Measurements from ENCODE around the gene ZHX3.
"Not testable (repeated sequence)": the region's sequence is repeated elsewhere in the genome, so short reads cannot be mapped to it uniquely, and the experiment has no call there.

ZHX3 gene

DNA sequence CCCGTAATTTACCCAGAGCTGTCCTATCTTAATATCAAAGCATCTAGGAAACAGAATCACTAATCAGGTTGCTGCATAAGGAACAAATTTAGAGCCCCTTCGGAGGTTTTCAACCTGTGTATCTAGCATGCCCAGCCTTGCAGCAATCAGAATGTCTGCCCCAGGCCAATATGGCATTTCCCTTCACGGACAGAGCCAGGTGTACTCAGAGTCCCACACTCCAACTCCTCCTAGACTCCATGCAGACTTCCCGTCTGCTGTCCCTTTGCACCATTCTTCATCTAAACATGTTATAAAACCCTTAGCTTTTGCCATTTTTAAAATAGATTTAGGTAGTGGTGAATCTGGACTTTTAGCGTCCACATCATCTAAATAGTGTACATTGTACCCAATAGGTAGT is 61.0 kb downstream of the ZHX3 start:
- DNase-seq: no peak

DNA sequence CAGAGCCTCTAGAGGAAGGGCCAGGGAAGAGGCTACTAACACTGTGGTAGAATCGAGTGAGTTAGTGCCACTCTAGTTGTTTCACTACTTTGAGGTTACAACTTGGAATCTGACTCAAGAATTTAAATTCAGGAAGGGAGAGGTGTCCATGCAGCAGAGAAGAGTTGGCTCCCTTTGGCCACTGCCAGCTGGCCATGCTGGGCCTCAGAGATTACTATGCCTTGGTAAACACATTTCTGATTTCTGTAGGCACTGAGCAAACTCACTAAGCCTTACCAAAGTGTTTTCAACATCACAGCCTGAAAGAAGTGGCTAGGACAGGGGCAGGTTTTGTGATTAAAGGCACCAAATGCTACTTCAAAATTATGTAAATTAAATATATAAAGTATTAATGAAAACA is 61.9 kb downstream of the ZHX3 start:
- no peak for DNase-seq

DNA sequence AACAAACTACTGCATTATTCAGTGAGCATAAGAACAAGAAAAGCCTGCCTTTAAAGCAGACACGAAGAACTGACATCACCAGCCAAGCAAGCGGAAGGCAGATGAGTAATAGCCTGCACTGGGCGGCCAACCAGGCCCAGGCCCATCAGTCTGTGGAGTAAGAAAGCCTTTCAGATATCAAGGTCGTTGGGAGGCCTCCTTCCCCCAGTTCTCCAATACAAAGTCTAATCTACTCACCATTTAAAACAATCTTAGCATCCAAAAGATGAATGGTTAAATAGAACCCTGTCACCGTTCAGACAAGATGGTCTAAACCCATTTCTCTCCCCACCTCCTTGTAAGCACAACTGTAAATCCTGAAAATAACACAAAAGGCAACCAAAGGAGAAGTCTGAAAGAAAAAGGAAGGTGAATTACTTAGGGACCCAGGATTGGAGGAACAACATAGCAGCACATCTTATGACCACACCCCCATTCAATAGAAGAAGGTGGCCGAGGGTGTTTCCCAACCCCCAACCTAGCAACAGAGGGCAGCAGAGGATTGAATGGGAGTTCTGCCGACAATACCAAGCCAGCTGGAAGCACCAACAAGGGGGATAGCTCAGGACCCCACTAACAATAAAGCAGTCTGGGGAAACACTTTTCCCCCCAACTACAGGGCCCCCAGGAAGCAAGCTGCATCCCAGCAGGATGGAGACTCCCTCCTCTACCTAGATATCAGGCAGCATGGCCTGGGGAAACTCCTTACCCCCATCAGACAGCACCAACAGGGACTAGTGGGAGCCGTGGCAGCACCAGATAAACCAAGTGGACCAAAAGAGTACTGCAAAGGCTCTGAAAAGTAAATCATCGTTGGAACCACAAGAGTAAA is 67.9 kb downstream of the ZHX3 start:
- peak; percentile 72 for DNase-seq

- DNase-seq: peak; percentile 45
Measured at GRCh38 chr20:41248368-41249024, 69.0 kb downstream of the ZHX3 start.

DNA sequence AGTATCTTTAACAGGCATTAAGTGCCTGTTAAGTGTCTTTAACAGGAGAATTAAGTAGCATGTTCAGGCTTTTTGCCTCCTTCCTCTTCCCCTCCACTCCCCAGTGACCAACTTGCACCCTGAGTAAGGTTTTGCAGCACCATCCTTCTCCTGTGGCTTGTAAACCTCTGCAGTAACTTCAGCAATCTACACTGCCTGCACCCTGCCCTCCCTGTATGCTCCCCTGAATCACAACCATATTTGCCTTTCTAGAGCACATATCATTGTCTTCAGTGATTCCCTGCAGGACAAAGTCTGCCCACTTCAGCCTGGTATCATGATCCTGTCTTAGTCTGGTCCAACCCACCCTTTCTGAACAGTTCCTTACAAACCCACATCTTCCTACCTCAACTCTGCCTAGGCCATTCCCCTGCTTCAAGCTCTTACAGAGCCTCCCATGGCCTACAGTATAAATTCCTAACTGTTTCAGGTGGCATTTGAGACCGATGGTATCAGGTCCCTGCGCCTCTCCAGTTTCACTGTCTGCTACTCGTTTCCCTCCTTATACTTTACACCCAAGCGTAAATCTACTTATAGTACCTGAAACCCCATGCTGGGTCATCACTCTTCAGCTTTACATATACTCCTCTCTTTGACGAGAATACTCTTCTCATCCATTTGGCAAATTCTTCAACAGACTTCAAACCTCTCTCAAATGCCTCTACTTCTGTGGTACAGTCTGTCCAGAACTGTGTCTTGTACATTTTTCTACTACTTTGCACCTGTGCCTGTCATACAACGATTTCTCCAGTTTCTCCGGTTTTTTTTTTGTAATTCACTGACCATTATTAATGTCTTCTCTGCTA is 69.8 kb downstream of the ZHX3 start:
- no peak for DNase-seq

- DNase-seq: no peak
Measured at GRCh38 chr20:41245086-41245707, 72.3 kb downstream of the ZHX3 start.

- DNase-seq: no peak
Measured at GRCh38 chr20:41242807-41243206, 74.7 kb downstream of the ZHX3 start.

DNA sequence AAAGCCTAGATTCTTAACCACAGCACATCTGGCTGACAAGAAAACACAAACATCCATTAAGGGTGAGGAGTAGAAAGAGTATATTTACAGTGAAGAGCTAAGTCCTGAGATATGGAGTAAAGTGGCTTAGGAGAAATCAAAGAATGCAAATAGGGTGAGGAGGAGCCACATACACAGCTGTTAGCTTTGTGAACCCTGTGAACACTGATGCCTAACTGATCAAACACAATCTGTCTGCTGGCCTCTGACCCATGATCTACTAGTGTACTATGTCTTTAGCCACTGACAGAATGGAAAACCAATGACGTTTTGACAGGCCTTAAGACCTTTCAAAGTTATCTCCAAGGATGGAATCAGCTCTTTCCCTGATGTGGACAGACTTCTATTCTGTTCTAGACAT is 75.2 kb downstream of the ZHX3 start:
- DNase-seq: no peak

GRCh38 chr20:41237233-41237632 is 80.3 kb downstream of the ZHX3 start:
- not testable (repeated sequence) for DNase-seq

DNA sequence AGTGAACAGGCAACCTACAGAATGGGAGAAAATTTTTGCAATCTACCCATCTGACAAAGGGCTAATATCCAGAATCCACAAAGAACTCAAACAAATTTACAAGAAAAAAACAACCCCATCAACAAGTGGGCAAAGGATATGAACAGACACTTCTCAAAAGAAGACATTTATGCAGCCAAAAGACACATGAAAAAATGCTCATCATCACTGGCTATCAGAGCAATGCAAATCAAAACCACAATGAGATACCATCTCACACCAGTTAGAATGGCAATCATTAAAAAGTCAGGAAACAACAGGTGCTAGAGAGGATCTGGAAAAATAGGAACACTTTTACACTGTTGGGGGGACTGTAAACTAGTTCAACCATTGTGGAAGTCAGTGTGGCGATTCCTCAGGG is 80.7 kb downstream of the ZHX3 start:
- not testable (repeated sequence) for DNase-seq

DNA sequence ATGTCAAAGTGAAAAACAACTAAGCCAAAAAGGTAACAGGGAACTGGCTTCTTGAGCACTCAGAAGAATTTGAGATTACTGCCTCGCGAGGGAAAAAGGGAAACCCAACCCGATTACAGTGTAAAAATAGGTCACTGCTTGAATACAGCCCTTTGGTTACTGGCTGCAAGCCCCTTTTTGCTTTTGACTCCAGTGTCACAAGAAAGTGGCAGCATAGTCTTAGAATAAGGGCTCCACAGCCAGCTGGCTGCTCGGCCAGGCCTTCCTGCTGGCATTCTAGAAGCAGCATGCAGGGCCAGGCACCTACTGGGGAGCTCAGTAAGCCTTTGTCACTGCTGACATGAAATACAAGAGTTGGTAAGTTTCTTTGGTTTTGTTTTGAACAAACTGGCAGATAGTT is 83.0 kb downstream of the ZHX3 start:
- no peak for DNase-seq

- DNase-seq: no peak
Measured at GRCh38 chr20:41234041-41234440, 83.5 kb downstream of the ZHX3 start.

DNA sequence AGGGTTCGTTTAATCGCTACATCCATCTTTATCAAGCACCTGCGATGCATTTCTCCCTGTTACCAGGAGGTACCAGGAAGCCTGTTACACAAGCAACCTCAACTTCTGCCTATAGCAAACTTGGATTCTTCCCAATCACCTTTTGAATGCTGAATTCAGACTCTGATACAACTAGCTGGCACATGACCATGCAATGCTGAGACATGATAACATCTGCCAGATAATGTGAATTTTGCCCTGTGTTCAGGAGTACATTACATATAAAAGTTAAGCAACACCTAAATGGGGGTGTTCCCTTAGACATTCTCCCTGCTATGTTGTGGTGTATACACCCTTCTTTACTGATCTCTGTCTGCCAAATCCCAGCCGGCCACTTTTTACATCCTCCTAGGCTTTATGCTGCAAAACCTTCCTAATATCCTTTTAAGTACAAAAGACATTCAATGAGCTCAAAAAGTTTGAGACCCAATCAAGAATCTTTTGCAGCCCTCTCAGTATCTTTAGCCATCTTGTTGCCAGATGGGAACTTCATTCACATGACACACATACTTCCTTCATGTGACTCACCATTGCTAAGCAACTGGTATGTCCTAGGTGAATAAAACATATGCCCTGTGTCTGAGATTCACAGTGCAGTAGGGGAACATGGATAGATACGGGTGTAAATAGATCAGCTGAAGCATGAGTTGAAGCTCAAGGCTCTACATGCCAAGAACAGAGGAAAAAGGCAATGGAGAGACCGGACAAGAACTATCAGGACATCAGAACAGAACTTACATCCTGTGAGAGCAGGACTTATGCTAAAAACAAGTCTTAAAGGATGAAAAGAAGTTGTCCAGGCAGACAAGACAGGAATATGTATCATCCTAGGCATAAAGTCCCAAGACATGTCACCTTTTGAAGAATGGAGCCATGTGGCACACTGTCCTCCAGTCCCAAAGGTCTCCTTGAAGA is 84.3 kb downstream of the ZHX3 start:
- no peak for DNase-seq

DNA sequence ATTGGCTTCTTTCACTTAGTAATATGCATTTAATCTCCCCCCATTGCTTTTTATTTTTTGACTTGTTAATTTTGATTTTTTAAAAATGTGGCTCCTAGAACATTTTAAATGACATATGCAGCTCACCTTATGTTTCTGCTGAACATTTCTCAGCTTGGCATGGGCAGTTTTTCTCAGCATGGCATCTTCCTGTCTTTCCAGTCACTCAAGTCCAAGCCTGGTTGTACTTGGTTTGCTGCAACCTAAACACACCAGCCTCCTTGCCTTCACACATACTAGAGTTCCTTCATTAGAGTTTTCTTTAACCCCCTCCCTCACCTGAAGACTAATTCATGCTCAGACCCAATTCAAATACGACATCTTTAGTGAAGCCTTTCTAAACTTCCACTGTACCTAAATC is 86.4 kb downstream of the ZHX3 start:
- no peak for DNase-seq

GRCh38 chr20:41230136-41230535 is 87.4 kb downstream of the ZHX3 start:
- DNase-seq: no peak

- DNase-seq: no peak
Measured at GRCh38 chr20:41229259-41229658, 88.3 kb downstream of the ZHX3 start.

DNA sequence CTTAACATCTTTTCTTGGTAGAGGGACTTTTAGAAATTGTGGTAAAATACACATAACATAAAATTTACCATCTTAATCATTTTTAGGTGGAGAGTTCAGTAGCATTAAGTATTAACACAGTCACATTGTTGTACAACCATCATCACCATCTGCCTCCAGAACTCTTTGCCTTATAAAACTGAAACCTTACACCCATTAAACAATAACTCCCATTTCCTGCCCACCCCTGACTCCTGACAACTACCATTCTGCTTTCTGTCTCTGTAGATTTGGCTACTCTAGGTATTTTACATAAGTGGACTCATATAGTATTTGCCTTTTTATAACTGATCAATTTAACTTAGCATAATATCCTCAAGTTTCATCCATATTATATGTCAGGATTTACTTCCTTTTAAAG is 88.7 kb downstream of the ZHX3 start:
- no peak for DNase-seq

GRCh38 chr20:41226426-41226825 is 91.1 kb downstream of the ZHX3 start:
- DNase-seq: no peak

DNA sequence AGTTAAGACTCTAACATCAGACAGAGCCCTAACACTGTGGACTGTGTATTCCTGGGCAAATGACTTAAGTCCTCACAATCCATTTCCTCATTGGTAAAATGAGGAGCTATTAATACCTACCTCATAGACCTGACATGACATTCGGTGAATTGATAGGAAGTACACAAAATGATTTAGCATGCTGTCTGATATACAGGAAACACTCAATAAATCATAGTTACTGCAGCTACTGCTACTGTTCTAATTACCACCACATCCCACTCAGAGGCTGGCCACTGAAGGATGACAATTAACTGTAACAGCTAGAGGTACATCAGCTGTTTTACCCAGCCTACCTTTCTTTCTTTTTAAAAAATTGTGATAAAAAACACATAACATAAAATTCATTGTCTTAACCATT is 92.4 kb downstream of the ZHX3 start:
- no peak for DNase-seq

DNA sequence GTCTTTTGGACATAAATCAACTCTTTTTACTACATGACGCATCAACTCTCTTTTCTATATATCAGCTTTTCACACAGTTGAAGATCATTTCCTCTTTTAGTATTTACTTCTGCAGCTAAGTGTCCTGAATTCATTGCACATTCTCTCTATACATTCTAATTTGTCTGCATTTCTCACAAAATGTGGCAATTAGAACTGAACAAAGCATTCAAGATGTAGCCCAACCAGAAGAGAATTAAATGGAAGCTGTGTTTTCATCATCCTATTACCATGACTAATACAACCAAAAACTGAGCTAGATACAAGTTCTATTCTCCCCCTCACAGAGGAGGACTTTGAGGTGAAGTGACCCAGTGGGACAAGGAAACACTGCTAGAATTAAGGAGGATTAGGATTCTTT is 93.2 kb downstream of the ZHX3 start:
- DNase-seq: no peak

- no peak for DNase-seq
Measured at GRCh38 chr20:41223112-41223511, 94.4 kb downstream of the ZHX3 start.

DNA sequence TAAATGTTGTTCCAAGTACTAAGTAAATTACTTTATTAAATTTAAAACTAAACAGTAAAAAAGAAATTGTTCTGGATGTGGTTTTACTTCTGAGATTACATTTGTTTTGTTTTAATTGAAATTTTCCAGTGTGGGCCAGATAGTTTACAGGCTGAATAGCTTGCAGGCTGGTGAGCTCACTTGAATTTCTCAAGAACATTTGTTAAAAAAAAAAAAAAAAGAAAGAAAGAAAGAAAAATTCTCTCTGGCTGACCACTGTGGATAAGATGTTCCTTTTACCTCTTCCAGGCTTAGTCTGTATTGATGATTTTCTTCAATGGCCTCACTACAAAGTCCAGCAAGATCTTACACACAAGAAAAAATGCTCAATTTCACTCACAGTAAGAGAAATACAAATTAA is 94.8 kb downstream of the ZHX3 start:
- DNase-seq: no peak

Measured in right hindlimb (tissue), 1 donor.